Kidney tubule cell (primary cell): Measurements from ENCODE around the gene DCTN1.
"Not testable (repeated sequence)": the region's sequence is repeated elsewhere in the genome, so short reads cannot be mapped to it uniquely, and the experiment has no call there.

ENCODE experiments used
- DNase-seq: peaks from one replicate; pipeline ENCODE4 v3.0.0-alpha.2; 2018; ENCODE audit warnings: low spot score

DCTN1 gene

DNA sequence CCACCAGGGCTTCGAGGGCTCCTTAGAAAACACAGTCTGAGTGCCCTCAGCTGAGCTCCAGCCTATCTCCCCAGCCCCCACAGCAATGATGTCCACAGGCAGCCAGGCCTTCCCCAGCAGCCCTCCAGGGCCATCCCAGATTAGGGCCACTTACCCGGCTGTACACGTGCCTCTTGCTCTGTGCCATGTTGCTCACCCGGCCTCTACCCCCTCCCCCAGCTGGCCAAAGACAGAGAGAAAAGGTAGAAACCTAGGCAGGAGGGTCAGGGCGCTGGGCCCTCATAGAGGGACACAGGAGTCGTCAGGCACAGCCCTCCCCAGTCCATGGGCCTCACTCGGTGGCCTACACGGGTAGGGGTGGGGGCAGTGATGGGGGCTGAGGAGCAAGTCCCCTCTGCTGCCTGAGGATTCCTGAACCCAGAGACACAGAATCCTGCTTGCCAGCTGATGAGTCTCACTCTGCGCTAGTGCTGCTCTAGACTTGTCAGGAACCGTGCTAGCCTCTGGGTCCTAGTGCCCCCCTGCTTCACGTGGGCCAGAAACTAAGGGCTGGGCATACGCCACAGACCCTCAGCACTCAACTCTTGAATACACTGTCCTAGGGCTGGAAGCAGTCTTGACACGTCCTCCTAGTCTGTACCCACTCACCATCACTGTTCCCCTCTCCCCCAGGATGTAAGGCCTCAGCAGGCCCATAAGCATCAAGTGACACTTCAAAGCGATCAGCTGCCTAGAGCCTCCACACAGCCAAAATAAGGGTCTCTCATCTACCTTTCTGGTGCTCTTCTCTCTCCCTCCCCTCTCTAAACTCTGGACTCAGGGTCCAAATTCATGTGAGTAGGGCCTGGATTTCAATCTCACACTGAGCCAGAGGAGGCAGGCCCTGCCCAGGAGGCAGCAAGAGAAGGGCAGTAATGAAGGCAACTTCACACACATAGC lies at the start of gene DCTN1:
TSS of gene DCTN1 (minus strand) at position 461 of the 939 bp plus-strand sequence. CDS start at position 187, 274 bp downstream.
- peak; percentile 59 for DNase-seq

DNA sequence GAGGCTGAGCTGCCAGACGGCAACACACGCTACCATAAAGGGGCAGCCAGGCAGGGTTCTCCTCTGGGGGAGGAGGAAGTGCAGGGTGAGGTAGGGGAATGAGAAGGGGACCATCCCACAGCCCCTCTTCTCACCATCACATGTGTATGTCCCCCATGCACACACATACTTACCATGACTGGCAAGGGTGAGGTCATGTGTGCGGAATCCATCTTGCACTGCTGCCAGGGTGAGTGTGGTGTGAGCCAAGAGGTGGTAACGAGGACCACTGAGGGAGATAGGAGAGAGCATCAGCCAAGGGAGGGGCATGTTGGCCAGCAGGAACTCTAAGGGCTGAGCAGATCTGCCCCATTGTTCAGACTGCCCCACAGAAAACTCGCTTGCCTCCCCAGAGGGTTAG lies 48.6 kb upstream of the DCTN1 start:
- DNase-seq = no peak

DNA sequence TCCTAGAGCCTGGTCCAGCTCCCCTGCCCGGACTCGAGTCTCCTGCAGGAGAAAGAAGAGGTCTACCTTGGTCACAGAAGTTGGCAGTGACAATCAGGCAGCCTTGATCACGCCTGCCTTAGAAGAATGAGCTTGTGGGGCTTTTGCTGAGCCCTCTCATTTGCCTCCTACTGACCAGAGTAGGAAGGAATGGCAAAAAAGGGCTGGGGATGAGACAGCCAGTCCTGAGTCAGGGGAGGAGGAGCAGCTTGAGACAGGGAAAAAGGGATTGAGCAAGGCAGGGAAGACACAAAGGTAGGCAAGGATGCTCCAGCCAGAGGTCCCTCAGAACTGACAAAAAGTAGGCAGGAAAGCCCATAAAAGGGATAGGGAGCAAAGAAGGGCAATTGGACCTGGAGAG lies 47.4 kb upstream of the DCTN1 start:
- DNase-seq = no peak

DNA sequence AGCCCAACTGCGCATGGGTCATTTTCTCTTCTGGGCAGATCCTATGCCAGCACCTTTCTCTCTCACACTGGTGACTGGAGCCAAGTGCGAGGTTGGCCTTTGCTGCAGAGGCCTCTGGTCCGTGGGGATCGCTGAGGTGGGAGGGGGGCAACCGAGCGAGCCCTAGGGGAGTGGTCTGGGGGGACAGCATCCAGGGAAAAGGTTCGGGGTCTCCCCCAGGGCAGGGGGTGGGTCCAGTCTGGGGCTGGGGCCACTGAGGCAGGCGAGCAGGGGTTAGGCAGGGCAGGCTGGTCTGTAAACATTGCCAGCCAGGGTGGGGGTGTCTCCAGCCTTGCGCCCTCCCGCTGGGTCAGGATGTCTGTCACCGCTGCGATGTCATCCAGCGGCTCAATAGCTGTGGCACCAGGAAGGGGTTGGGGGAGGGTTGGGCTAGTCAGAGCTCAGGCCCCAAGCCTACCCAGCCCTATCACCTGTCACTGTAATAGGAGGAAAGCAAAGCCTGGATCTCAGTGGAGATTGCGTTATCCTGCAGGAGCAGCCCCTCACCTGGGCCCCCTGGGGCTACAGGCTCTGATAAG lies 46.2 kb upstream of the DCTN1 start:
- no peak for DNase-seq

DNA sequence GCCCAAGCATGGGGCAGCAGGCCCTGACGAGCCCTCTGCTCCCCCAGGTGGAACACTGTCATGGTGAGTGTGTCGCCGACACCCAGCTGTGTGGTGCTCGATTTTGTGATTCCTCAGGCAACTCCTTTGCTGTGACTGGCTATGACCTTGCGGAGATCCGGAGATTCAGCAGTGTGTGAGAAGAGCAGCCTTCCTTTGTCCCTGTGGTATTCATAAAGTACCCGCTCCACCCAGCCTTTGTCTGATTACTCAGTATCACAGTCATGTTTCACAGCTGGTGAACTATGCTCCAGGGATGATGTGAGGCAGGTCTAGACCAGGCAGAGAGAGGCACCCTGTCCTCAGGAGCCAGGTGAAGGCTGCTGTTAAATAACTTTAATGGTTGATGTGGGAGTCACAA lies 45.4 kb upstream of the DCTN1 start:
- peak; percentile 84 for DNase-seq

DNA sequence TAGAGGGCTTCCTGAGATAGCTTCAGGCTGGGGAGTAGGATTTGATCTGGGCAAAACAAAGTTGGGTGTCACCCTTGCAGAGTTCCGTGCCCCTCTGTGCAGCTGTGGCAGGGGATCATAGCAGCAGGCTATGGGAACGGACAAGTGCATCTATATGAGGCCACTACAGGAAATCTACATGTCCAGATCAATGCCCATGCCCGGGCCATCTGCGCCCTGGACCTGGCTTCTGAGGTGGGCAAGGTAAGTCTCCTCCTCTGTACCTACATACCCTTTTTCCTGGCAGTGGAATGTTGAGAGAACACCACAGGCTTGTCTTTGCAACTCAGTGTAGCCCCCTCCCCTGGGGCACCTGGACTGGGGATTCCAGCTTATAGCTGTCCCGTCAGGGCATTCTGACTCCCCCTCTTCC lies 44.9 kb upstream of the DCTN1 start:
- DNase-seq = no peak

DNA sequence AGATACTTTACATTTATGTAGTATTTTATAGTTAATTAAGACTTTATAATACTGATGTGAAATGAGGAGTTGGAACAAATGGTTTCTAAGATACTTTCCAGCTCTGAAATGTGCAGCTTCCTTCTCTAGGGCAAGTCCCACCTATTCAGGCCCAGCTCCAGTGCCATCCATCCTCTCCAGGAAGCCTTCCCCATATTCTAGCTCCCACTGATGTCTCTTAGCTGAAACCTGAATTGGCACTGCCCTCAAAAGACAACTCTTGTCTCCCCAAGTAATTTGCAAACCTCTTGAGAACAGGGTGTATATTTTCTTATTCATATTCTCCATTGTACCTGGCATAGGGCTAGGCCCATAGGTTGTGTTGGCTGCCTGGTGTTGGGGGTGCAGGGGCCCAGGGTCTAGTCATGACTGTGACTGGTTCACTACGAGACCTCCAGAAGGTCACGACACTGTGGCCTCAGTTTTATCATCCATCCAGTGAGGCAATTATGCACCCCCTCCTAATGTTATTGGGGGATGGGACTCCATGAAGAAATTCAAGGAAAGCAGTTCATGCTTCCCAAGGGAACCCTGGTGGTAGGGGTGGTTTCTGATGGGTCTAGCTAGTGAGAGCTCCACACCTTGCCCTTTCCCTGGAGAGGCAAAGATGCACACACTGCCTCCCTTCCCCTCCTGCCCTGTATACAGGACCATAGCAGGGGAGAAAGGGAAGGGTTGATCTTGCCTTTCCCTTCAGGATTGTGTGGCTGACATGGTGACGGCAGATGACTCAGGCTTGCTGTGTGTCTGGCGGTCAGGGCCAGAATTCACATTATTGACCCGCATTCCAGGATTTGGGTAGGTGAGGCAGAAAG lies 44.3 kb upstream of the DCTN1 start:
- no peak for DNase-seq

DNA sequence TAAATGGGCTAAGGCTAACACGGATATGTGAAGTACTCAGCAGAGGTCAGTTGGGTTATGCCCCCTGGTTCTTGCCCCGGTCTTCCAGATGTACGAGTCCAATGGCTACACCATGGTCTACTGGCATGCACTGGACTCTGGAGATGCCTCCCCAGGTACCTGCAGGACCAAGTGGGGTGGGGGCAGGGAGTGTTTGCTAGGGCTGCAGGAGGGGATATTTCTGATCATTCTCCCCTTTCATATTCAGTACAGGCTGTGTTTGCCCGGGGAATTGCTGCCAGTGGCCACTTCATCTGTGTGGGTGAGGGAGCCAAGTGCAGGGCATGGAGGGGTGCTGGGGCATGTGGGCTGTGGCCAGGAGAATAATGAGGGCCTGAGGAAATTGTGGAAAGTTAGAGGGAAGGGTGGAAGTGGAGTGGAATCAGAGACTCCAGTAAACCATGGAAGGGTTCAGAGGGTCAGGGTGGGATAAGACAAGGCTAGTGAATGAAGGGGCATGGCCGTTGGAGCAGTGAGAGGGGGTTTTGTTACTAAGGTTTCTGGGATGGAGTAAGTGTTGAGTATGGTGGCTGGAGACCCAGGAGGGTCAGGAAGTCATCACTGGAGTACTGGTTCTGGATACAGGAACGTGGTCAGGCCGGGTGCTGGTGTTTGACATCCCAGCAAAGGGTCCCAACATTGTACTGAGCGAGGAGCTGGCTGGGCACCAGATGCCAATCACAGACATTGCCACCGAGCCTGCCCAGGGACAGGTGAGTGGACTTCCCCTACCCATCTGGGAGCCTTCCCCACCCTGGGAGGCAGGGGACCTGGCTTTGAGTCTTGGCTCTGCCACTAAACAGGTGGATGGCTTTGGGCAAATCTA lies 43.4 kb upstream of the DCTN1 start:
- no peak for DNase-seq

DNA sequence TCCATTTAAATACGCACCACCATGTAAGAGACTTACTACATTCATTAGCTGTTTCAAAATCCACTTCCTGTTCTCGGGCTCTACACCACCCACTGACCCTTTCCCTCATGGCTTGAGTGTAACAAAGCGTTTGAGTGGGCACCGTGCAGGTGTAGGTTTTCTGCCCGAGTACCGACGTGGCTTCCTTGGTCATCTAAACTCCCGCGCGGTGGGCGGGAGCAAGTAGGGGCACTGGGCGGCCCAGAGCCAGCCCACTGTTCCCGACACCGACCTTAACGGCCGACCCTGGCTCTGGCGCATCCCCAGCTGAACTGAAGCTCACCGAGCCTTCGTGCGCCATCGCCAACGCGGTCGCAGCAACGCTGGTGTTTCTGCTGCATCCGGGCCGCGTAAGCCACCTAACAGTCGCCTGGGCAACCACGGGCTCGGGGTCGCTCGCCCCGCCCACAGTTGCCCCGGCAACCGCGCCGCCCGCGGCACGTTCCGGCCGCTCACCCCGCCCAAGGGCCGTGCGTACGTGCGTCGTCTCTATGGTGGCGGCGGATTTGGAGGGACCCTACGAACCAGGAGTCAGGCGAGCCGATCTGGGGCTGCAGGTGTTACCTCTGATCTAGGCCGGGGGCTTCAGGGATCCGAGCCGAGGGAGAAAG lies 41.2 kb upstream of the DCTN1 start, which contains the start of the genes C2orf81 and WDR54:
TSS of gene C2orf81 (minus strand) at position 399 of the 650 bp plus-strand sequence. CDS start at position 340, 59 bp downstream.
TSS of gene WDR54 (plus strand) at position 510 of the 650 bp plus-strand sequence. CDS start 424 bp downstream, outside the sequence.
- DNase-seq = peak; percentile 94

DNA sequence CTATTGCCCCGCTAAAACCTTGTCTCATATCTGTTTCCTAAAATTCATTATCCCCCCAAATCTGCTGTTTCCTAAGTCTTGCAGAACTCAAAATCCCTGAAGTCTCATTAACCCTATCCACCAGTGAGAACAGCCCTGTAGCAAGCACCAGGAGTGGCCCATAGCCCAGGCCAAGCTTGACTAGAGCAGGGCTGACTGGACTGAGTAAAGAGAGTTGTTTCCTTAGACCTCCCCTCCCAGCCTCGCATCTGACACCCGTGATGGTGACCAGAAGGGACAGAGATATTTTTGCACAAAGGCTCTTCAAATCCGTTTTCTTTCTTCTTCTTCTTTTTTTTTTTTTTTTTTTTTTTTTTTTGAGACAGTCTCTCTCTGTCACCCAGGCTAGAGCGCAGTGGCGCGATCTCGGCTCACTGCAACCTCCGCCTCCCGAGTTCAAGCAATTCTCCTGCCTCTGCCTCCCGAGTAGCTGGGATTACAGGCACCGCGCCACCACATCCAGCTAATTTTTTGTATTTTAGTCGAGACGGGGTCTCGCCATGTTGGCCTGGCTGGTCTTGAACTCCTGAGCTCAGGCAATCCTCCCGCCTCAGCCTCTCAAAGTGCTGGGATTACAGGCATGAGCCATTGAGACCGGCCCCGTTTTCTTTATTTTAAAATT lies 40.5 kb upstream of the DCTN1 start:
- DNase-seq = not testable (repeated sequence)

DNA sequence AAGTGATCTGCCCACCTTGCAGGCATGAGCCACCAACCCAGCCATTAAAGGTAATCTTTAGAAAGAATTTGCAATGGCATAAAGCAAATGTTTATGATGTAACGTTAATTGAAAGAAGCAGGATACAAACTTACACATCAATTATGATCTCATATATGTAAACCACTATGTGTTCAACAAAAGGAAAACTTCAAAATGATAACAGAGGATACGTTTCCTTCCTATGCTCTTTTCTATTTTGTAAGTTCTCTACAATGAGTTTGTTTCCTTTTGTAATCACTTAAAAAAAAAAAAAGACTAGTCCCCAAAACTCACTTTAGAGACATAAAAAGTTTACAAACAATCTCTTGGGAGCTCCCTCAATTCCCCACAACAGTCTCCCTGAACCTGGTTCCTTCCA lies 39.9 kb upstream of the DCTN1 start:
- no peak for DNase-seq

DNA sequence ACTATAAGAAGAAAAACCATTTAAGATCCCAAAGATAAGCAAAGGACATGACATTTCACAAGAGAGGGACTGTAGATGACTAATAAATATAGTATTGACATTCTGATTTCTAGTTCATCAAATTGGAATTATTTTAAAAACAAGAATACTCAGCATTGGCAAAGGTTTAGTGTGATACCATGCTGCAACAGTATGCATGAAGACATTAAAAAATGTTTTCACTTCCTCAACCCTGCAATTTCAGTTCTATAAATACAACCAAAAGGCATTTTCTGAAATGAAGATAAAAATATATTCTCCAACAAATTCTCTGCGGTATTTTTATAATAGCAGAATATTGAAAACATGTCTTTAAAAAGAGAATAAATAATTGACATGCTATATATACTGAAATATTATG lies 39.2 kb upstream of the DCTN1 start:
- DNase-seq = no peak

DNA sequence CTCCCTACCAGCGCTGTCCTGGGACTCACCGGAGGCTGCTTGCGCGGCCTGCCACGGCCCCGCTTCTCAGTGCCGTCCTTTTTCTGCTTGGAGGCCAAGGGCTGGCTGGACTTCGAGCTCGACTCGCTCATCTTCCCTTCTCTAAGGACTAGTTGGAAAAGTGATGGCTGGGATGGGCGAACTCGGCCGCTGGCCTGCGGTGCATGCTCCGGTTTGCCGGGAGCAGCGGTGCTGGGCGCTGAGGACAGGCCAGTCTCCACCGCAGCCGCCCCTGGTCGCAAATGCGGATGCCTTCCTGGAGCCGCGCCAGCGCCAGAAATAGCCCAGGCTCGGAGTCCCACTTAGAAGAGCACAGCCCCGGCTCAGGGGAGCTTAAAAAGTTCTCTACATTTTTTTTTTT lies 38.2 kb upstream of the DCTN1 start:
- no peak for DNase-seq

DNA sequence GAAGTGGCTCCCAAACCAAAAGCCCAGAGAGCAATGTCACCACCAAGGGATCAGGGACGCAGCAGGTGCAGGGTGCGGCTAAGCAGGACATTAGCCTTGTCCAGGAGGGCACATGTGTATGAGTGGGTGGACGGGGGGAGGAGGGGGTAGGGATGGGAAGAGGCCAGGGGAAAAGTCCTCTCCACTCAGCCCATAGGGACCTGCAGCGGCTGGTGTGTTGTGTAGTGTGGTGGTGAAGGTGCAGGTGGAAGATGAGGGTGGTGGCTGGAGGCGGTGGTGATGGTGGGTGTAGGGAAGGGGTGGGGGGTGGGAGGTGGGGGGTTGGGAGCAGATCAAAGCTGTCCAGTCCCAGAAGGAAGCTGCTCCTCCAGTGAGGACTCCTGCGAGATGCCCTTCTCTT lies 37.7 kb upstream of the DCTN1 start:
- DNase-seq = no peak

DNA sequence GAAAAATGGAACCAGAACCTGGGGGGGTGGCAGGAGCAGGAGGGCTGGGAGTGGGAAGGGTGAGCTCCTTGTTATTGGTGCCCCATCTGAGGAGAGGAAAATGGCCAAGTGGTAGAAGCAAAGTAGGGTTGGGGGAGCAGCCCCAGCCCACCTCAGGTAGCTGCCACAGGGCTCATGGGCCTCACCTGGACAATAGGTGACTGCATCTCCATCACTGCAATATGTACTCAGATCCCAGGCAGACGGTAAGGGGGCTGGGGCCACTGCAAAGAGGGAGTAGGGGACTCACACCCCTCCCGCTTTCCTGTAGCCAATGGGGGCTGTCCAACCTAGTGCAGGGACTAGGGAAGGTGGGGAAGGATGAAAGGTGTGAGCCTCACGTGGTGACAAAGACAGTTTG lies 37.1 kb upstream of the DCTN1 start:
- no peak for DNase-seq

DNA sequence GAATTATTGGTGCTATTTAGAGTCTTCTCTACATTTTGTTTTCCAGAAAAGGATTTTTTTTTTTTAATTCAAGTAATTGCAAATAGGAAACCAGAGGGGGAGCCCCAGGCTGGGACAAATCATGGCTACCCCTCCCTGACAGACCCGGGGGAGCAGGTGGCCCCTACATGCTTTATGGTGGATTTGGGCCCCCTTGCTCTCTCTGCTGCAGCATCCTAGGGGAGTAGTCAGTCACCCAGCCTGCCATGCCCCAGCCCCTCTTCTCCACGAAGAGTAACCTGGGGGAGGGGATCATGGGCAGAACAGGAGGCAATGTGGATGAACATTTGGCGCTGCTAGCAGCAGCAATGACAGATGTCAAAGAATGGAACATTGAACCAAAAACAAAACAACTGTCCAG lies 36.7 kb upstream of the DCTN1 start:
- no peak for DNase-seq

DNA sequence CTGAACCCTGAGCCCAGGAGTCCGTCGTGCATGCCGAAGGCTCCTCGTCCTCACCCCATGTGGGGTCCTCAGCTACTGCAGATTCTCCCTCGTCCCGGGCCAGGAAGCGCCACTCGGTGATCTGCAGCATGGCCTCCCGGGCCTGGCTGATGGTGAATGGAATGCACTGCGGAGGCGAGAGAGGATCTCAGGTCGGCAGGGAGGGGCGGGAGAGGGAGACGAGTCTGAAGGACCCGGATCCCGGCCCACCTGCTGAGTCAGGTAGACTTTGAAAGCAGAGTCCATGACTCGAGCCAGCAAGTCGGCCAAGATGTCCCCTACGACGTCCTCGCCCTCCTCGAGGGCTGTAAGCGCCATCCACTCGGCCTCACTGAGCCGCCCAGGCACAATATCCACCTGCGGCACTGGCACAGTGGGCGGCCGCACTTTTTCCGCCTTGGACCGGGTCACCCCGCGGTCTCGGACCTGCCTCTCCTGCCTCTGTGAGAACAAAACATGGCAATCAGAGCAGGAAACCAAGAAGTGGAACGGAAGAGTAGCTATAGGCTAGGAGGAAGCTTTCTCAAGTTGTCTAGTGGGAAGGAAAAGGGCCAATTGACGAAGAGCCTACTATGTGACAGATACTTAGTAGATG lies 35.8 kb upstream of the DCTN1 start:
- DNase-seq = no peak

DNA sequence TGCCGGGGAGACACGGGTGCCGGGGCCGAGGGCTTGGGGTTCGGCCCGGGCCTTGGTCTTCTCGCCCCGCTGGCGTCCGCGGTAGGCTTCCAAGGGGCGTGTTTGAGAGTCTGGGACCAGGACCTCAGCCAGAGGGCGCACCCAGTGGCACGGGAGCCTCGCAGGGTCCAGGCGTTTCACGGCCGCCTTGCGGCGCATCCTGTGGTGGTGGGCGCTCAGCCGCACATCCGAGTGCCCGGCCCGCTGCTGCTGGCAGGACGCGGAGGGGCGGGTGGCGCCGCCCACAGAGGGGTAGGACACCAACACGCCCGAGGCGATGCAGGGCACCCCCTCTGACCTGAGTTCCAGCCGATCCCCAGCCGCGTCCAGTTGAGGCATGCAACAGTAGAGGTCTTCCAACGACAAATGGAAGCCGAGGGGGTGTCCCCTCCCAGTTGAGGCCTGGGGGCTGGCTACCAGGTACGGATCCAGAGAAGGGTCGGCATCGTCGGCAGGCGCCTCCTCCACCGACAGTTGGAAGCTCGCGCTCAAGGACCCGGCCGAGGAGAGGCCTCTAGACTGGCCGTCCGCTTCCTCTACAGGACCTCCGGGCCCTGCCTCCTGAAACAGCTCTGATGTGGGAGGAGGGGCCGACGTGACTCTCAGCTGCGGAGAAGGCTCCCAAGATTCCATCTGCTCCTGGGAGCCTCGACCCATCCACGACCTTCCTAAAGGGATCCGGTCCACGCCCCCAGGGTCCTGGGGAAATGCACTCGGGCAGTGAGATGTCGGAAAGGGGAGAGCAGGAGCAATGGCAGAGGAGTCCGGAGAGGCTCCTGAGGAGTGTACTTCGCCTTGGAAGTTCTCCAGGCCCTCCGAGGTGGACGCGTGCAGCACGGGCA lies 35.0 kb upstream of the DCTN1 start:
- DNase-seq = peak; percentile 25

DNA sequence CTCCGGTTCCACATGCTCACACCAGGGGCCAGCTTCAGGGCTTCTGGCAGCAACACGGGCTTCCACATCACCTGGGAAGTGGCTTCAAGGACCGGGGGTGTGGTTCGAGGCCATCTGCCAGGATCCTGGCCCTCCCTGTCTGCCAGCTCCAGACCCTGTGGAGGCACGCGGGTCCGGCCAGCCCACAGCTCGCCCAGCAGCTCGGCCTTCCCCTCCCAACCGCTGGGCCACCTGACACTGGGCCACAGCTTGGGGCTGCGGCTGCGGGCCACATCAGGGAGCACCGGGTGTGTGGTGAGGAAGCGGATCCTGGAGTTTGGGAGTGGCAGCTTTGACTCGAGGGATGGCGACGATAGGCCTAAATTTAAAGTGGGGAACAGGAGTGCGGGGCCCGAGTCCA lies 34.3 kb upstream of the DCTN1 start:
- no peak for DNase-seq
